Fibroblast of lung (primary cell): ENCODE measurements around the gene ZNF79.

Experiments
- CTCF ChIP-seq, 2 donors: IDR thresholded peaks in 1 of 2; conservative IDR thresholded peaks in 1 of 2; 1 replicate in 1 of 2; 2 replicates in 1 of 2; pipeline ENCODE4 v1.5.1; 2011 to 2012; ENCODE audit warnings: low read length in 2 of 2, control low read depth in 1 of 2, inconsistent platforms in 1 of 2, low read depth in 1 of 2, mild to moderate bottlenecking in 1 of 2
- EZH2 ChIP-seq: IDR thresholded peaks from 2 replicates; pipeline ENCODE4 v1.5.1; 2012; ENCODE audit warnings: low read length, control low read depth, mild to moderate bottlenecking; ENCODE audit errors: missing control alignments

GRCh38 chr9:127450830-127451607 is 26.8 kb downstream of the ZNF79 start, which contains the start of the genes LRSAM1 and RPL12:
- TF ChIP-seq CTCF (conservative IDR thresholded peaks at IDR 0.05 in 1 of 2, IDR thresholded peaks at IDR 0.05 in 1 of 2; ENCODE audit: low read depth in 1 of 2, low read length in 2 of 2) (peak in 1 of 2 donors; percentile 2), EZH2 (no peak)
